ENCODE measurements around the gene CRNKL1. TPM values are rescaled to one million over a fixed set of nuclear protein-coding genes. Genes with fewer than 3 reads are reported as not detected.

CRNKL1 gene
- total RNA-seq, 1 experiment from 2014 or later: 20.4 TPM

DNA sequence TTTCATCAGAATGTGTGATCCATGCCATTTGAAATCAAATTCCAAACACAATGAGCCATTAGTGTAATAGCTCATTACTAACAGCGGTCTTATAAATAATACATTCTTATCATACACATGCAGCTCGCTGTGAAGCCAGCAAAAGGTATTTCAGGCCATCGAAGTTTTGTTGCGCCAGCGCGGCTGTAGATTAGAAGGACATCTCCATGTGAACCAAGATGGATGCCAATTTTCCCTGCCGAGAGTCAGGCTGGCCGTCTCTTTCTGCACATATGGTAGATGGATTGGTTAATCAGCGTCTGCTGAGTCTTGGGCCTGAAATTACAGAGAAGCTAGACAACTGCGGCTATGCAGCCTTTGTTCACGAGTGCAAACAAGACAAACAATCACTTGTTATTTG, 44.2 kb upstream of the CRNKL1 start:
- no peak for ATAC-seq
- TF ChIP-seq POLR2AphosphoS5 (IDR thresholded peaks at IDR 0.05; ENCODE audit: low read depth, low read length): no peak
- no peak for TF ChIP-seq EZH2 (IDR thresholded peaks at IDR 0.05)
- TF ChIP-seq ZFX (IDR thresholded peaks at IDR 0.05): no peak
- TF ChIP-seq FOSL1 (IDR thresholded peaks at IDR 0.05; ENCODE audit: low read depth): no peak
- TF ChIP-seq SIN3A (IDR thresholded peaks at IDR 0.05; ENCODE audit: low read depth): no peak
- TF ChIP-seq, protein P1, sequence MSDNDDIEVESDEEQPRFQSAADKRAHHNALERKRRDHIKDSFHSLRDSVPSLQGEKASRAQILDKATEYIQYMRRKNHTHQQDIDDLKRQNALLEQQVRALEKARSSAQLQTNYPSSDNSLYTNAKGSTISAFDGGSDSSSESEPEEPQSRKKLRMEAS (IDR thresholded peaks at IDR 0.05): no peak
- no peak for TF ChIP-seq ELF1 (IDR thresholded peaks at IDR 0.05; ENCODE audit: borderline replicate concordance, low read depth)
- TF ChIP-seq CBX3 (IDR thresholded peaks at IDR 0.05; ENCODE audit: low read depth): no peak
- no peaks in the 10 kb centered on the region for H3K79me2 ChIP-seq (ENCODE audit: insufficient read depth, low read length)
- H3K27ac ChIP-seq (ENCODE audit: low read depth, low read length): no peak overlapping the region
- CTCF ChIA-PET: no interaction called here
- H4K20me1 ChIP-seq (ENCODE audit: insufficient read depth): no peaks in the 10 kb centered on the region
- no peaks in the 10 kb centered on the region for H3K9me3 ChIP-seq (ENCODE audit: control insufficient read depth in 1 of 2, insufficient read depth in 1 of 2, low read depth in 1 of 2, low read length in 2 of 2)
- RAD21 ChIA-PET (ENCODE audit: low non-redundant PET in 1 of 2, low total read pairs in 2 of 2, uncharacterized antibody in 2 of 2, unreplicated experiment in 2 of 2): no interaction called here
- POLR2A ChIA-PET: no interaction called here
- no peak overlapping the region for H3K4me3 ChIP-seq (replicated peaks in 1 of 2; ENCODE audit: low read depth in 1 of 2, low read length in 2 of 2)
- H3K27me3 ChIP-seq (ENCODE audit: insufficient read depth, low read length): no peaks in the 10 kb centered on the region
- H3K9me2 ChIP-seq (ENCODE audit: insufficient read depth): no peaks in the 10 kb centered on the region
- DNase-seq (ENCODE audit: low read depth, low spot score): no peak
- H2AFZ ChIP-seq (ENCODE audit: low read depth, low read length, poor library complexity, severe bottlenecking): no peak overlapping the region
- intact Hi-C loops (cut with micrococcal nuclease): no loop called here
- no peak overlapping the region for H3K9ac ChIP-seq (ENCODE audit: low read length)
- H3K4me1 ChIP-seq (ENCODE audit: control insufficient read depth in 1 of 2, insufficient read depth in 2 of 2, low read length in 2 of 2): no peaks in the 10 kb centered on the region
- H3K4me2 ChIP-seq (ENCODE audit: low read length): no peak overlapping the region
- no TSS peak for BruUV-seq (replicated peaks)
- no peaks in the 10 kb centered on the region for H3K36me3 ChIP-seq (ENCODE audit: control insufficient read depth in 1 of 2, insufficient read depth in 2 of 2, low read length in 2 of 2)

DNA sequence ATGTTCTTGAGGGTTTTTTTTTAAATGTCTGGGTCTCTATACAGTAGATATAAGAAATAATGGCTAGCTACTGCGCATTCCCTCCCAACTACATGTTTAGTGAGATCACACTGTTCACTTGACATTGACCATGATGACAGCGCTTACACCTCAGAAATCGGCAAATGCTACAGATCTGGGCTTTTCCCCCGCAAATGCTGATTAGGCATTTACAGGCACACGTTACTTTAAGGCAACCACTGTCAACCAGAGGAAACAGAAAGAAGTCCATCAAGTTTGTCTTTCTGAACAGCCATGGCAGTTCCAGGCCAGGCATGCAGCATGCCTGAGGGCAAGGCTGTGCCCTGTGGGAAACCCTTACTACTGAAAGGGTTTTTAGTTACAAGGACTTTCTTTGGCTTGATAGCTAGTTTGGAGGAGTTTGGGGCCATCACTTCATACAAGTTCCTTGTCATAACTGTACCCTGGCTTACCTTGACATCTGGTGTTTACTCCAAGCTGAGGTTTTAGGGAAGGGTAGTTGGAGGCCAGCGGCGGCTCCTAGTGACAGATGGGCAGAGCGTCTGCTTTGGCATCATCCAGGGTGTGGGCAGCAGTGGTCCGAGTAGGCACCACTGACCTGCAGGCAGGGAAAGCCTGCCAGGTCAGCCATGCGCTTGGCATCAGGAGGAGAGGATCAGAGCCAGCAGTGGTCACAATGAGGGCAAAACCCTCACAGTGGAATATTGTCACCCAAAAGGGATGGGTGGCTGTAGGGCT, 43.0 kb upstream of the CRNKL1 start:
- CTCF ChIA-PET: no interaction called here
- H3K4me2 ChIP-seq (ENCODE audit: low read length): no peak overlapping the region

More for the DNA sequence above, 43.0 kb upstream of the CRNKL1 start:
- H3K79me2 ChIP-seq (ENCODE audit: insufficient read depth, low read length): no peaks in the 10 kb centered on the region
- no peaks in the 10 kb centered on the region for H3K9me2 ChIP-seq (ENCODE audit: insufficient read depth)
- H4K20me1 ChIP-seq (ENCODE audit: insufficient read depth): no peaks in the 10 kb centered on the region
- H2AFZ ChIP-seq (ENCODE audit: low read depth, low read length, poor library complexity, severe bottlenecking): no peak overlapping the region
- H3K9me3 ChIP-seq (ENCODE audit: control insufficient read depth in 1 of 2, insufficient read depth in 1 of 2, low read depth in 1 of 2, low read length in 2 of 2): no peaks in the 10 kb centered on the region
- DNase-seq (ENCODE audit: low read depth, low spot score): no peak
- ATAC-seq: no peak
- ChIA-PET RAD21 (ENCODE audit: low non-redundant PET in 1 of 2, low total read pairs in 2 of 2, uncharacterized antibody in 2 of 2, unreplicated experiment in 2 of 2) (no interaction called here), POLR2A (no interaction called here)
- H3K36me3 ChIP-seq (ENCODE audit: control insufficient read depth in 1 of 2, insufficient read depth in 2 of 2, low read length in 2 of 2): no peaks in the 10 kb centered on the region
- TF ChIP-seq SP1 (IDR thresholded peaks at IDR 0.05; ENCODE audit: low read depth) (no peak), SIN3A (IDR thresholded peaks at IDR 0.05; ENCODE audit: low read depth) (no peak), ZNF274 (IDR thresholded peaks at IDR 0.05; ENCODE audit: low read depth, low read length) (no peak), EZH2 (IDR thresholded peaks at IDR 0.05) (no peak), POLR2A (IDR thresholded peaks at IDR 0.05; ENCODE audit: borderline replicate concordance, extremely low read depth, insufficient read depth, insufficient read length) (no peak), EZH2phosphoT487 (IDR thresholded peaks at IDR 0.05; ENCODE audit: borderline replicate concordance) (no peak), SRF (IDR thresholded peaks at IDR 0.05; ENCODE audit: low read depth) (no peak), ELF1 (IDR thresholded peaks at IDR 0.05; ENCODE audit: borderline replicate concordance, low read depth) (no peak), EGR1 (IDR thresholded peaks at IDR 0.05; ENCODE audit: low read depth) (no peak), ZFX (IDR thresholded peaks at IDR 0.05) (no peak), JUND (IDR thresholded peaks at IDR 0.05) (no peak), CEBPB (IDR thresholded peaks at IDR 0.05; ENCODE audit: low read depth) (no peak), FOSL1 (IDR thresholded peaks at IDR 0.05; ENCODE audit: low read depth) (no peak)
- TF ChIP-seq, protein P2, sequence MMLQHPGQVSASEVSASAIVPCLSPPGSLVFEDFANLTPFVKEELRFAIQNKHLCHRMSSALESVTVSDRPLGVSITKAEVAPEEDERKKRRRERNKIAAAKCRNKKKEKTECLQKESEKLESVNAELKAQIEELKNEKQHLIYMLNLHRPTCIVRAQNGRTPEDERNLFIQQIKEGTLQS (IDR thresholded peaks at IDR 0.05): no peak
- TF ChIP-seq, protein P3, sequence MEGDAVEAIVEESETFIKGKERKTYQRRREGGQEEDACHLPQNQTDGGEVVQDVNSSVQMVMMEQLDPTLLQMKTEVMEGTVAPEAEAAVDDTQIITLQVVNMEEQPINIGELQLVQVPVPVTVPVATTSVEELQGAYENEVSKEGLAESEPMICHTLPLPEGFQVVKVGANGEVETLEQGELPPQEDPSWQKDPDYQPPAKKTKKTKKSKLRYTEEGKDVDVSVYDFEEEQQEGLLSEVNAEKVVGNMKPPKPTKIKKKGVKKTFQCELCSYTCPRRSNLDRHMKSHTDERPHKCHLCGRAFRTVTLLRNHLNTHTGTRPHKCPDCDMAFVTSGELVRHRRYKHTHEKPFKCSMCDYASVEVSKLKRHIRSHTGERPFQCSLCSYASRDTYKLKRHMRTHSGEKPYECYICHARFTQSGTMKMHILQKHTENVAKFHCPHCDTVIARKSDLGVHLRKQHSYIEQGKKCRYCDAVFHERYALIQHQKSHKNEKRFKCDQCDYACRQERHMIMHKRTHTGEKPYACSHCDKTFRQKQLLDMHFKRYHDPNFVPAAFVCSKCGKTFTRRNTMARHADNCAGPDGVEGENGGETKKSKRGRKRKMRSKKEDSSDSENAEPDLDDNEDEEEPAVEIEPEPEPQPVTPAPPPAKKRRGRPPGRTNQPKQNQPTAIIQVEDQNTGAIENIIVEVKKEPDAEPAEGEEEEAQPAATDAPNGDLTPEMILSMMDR (IDR thresholded peaks at IDR 0.05 in 2 of 3, conservative IDR thresholded peaks at IDR 0.05 in 1 of 3; ENCODE audit: borderline replicate concordance in 1 of 3, insufficient read depth in 1 of 3, low read depth in 2 of 3, low read length in 2 of 3): no peak
- BruUV-seq (replicated peaks): no TSS peak
- H3K27ac ChIP-seq (ENCODE audit: low read depth, low read length): no peak overlapping the region
- no peaks in the 10 kb centered on the region for H3K27me3 ChIP-seq (ENCODE audit: insufficient read depth, low read length)
- no peak overlapping the region for H3K4me3 ChIP-seq (replicated peaks in 1 of 2; ENCODE audit: low read depth in 1 of 2, low read length in 2 of 2)
- intact Hi-C loops (cut with micrococcal nuclease): no loop called here
- no peaks in the 10 kb centered on the region for H3K4me1 ChIP-seq (ENCODE audit: control insufficient read depth in 1 of 2, insufficient read depth in 2 of 2, low read length in 2 of 2)
- no peak overlapping the region for H3K9ac ChIP-seq (ENCODE audit: low read length)
